GM19351 (cell line): ENCODE data around the gene NEURL1B.
"Not testable (repeated sequence)": the region's sequence is repeated elsewhere in the genome, so short reads cannot be mapped to it uniquely, and the experiment has no call there.

Source experiments
- ATAC-seq: cut with Tn5 transposase; IDR thresholded peaks from one replicate; pipeline ENCODE4 v1.9.1; 2021; ENCODE audit warnings: mild to moderate bottlenecking, moderate library complexity; ENCODE audit not compliant: unreplicated experiment

Gene NEURL1B

DNA sequence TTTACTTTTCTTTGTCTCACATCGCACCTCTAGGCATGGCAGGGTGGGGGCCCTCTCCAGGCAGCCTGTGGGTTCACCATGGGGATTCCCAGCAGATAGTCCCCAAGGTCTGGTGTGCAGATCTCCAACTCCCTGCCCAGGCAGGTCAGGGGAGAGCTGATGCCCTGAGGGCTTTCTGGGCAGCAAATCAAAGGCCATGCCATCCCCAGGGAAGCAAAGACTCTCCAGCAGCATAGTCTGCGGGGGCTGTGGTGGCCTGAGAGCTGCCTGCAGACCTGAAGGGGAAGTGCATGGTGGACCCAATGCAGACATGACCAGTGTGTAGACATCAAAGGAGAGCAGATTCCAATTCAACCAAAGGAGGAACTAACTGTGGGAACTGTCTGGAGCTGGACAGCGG is 7.7 kb downstream of the NEURL1B start:
- no peak for ATAC-seq

DNA sequence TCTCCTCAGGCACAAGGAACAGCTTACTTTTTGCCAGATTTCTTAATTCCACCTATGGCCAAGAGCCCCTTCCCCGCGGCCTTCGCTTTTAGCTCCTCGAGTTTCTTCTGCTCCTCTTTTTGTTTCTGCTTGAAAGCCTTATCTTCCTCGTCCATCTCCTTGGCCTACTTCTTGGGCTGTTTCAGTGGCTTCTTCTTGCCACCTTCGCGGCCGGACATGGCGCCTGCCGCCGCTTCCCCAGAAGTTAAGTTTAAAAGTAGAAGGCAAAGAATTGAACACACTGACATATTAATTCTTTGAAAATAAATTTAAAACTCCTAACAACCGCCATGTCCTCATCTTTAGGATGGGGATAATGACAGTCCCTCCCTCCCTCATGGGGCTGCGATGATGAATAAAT is 15.4 kb downstream of the NEURL1B start:
- not testable (repeated sequence) for ATAC-seq

DNA sequence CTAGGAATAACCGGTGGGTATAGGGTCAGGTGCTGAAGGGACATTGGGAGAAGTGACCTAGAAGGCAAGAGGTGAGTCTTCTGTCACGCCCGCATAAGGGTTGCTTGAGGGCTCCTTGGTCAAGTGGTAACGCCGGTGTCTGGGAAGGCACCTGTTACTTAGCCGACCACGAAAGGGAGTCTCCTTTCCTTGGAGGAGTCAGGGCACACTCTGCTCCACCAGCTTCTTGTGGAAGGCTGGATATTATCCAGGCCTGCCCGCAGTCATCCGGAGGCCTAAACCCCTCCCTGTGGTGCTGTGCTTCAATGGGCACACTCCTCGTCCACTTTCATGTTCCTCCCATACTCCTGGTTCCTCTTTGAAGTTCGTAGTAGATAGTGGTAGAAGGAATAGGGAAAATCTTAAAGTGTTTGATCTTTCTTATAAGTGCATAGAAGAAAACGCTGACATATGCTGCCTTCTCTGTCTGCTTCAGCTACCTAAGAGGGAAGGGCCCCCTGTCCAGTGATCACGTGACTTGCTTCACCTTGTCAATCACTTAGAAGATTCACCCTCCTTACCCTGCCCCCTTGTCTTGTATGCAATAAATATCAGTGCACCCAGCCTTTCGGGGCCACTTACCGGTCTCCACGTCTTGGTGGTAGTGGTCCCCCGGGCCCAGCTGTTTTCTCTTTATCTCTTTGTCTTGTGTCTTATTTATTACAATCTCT is 16.6 kb downstream of the NEURL1B start:
- ATAC-seq, result not testable (repeated sequence)

DNA sequence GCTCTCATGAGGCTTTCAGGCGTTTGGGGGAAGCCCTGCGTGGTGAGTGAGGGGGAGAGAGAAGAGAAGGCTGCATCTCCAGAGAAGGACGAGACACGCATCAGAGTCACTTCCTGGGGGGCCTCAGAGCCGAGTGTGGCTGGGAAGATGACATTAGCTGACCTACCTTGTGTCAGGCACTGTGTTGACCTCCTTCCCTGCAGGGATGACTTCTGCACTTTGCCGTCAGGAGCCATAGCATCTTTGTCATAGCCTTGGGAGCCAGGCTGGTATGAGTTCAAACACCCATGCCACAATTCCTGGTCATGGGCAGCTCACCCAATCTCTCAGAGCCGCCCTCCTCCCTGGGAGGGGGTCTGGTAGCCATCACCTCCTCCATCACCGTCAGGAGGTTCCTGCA is 17.3 kb downstream of the NEURL1B start:
- ATAC-seq, result no peak

DNA sequence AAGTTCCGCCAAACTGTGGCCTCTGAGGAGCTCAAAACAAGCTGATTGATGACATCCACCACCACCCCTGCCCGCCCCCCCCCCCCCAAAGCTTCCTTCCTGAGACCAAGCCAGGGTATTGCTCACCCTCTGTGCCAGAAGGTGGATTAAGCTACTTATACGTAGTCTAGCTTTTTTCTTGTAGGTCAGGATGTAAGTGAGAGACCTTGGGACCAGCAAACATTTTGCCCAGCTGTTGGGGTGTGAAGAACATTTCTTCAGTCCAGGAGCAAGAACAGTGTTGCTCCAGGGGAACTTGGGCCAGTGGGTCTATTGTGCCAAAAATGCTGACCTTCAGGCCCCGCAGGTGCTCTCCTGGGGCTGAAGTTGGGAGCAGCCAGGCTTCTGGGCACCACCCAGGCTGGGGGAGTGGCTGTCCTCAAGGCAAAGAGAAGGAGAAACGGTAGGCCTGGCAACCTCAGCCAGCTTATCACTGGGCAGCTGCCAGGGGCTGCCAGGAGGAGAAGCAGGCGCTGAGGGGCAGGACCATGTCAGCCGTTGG is 18.0 kb downstream of the NEURL1B start:
- ATAC-seq, result no peak

DNA sequence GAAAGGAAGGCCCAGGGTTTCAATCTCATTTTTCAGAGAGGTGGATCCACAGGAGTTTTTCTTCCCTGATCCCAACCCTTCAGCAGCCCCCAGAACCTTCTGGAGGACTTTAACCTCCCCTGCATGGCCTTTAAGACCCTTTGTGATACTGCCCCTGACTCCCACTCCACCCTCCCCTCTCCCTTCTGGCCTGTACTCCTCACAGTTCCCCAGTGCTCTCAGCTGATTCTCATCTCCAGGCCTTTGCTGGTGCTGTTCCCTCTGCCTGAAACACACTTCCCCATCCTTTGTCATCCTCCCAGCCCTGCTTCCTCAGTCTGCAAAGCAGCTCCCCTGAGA is 18.5 kb downstream of the NEURL1B start:
- ATAC-seq, result no peak

DNA sequence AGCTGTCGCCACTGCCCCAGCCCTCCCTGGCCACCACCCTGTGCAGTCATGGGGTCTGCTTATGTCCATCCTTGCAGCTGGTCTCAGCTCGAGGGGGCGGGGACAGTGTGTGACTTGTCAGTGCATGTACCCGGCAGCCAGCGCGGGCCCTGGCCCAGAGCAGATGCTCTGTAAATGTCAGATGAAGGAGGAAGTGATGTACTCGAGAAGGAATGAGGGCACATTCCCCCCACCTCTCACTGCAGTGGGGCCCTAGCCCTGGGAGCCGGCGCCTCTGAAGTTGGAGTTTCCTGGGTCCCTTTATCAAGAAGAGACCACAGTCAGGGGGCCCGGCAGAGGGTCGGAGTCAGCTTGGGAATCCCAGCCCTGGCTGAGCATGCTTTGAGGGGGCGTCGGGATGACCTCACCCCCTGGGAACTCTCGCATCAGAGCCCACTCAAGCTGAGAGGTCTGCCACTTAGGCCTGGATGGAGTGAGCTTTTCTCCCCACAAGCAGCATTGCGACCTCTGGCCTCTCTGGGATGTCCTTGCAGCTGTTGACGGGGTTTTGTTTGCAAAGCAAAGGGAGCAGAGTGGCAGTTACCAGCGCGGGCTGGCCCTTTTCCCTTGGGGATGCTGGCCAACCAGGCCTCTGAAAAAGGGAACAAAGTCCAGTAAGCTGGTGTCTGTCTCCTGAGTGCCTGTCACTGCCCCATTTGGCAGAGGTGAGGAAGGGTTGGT is 19.0 kb downstream of the NEURL1B start:
- no peak for ATAC-seq

DNA sequence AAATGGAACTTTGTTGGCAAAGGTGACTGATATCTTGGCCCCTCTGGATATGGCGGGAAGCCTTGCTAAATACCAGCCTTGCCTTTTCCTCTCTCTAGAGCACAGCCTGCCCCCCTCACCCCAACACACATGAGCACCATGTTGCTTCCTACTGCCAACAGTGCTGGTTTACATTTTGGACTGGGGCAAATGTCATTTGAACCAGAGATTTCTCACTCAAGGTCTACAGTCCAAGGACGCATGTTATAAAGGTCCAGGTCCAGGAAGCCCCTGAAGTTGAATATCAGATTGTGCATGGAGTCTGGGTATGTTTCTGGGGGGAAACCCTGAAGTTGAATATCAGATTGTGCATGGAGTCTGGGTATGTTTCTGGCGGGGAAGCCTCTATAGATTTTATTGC is 19.9 kb downstream of the NEURL1B start:
- ATAC-seq, result no peak

DNA sequence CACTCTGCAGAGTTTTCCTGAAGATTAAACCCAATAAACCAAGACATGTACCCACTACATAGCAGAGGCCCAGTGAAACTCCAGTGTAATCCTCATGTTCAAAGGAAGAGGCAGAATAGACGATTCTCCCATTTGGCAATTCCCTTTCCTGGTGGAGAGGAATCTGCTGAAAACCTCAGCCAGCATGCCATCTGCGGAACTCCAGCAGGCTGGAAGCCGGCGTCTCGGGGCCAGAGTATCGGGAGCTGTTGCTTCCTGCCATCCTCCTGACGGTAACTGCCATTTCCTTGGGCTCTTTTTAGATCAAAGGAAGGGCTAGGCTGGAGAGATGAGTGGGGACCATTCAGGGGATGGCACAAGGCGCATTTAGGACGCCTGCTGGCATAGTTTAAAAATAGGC is 20.5 kb downstream of the NEURL1B start:
- no peak for ATAC-seq

DNA sequence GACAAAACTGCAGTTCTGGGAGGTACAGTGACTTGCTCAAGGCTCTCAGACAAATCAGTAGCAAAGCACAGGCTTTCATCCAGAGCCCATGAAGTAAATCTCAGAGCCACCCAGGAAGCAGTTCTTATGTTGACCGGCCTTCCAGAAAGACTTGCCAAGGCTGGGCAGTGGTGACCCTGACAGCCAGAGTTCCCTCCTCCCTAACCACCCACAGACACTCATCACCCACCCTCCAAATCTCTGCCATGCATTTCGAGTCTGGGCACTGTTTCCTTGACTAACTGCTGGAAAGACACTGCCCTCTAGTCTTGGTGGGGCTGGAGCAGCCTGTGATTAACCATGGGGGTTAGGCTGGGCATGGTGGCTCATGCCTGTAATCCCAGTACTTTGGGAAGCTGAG is 21.5 kb downstream of the NEURL1B start:
- ATAC-seq, result no peak

DNA sequence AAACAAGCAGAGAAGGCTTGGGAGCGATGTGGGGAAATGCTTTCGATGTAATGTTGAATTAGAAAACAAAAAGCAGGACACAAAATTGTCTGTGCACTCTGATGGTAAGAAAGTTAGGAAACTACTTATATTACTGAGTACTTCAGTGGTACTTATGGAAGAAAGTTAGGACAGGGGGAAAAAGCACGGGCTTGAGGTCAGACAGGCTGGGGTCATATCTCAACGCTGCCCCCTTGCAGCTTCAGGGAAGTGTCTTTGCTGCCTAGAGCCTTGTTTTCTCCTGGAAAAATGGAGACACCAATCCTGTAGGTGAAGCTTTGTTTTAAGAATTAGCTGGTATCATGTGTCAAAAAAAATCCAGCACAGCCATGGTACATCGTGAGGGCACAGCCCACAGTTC is 23.0 kb downstream of the NEURL1B start:
- no peak for ATAC-seq

DNA sequence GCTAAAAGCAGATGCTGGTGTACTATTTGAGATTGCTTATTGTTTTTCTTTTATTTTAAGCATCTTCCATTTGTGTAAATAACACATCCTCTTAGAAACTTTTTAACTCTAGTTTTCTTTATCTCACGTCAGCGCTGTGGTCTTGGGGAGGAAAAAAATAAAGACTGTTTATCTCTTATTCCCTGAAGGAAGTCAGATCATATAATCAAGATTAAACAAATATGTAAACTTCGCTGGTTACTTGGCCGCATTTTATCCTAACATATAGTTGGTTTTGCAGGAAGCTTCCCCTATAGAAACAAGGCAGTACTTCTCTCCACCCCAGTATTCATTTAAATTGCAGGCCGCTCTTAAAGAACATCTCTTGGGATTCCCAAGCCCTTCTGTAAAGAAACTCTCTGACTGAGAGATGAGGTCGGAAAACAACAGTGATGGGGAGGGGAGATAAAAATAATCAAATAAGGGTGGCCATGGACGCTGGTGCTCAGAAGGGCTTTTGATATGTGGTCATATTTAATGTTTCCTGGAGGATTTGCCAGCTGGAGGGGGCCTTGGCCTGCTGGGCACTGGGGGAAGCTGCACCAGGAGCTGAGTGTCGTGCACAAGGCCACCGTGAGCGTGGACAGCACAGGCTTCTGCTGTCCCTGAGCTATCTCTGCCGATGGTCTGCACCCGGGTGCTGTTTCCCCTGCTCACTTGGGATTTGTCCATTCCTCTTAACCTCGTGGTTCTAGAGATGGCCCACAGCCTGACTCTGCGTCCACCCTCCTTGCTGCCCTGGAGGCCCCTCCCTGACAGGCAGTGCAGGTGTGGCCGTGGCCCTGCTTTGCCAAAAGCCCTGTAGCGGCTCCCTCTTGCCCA is 23.8 kb downstream of the NEURL1B start:
- ATAC-seq, result no peak

DNA sequence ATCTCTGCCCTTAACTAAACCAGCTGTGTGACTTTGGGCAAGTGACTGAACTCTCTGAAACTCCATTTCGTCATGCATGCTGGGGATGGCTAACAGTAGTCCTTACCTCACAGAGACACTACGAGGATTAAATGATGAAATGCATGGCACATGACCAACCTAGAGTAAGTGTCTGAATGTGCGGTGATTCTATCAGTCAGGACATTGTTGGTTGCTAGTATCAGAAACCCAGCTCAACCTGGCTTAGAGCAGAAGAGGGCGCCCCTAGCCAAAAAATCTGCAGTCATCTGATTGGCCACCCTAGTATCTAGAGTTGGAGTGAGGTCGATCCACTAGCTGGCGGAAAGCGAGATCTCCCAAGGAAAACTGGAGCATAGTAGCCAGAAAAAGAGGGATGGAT is 25.2 kb downstream of the NEURL1B start:
- no peak for ATAC-seq

DNA sequence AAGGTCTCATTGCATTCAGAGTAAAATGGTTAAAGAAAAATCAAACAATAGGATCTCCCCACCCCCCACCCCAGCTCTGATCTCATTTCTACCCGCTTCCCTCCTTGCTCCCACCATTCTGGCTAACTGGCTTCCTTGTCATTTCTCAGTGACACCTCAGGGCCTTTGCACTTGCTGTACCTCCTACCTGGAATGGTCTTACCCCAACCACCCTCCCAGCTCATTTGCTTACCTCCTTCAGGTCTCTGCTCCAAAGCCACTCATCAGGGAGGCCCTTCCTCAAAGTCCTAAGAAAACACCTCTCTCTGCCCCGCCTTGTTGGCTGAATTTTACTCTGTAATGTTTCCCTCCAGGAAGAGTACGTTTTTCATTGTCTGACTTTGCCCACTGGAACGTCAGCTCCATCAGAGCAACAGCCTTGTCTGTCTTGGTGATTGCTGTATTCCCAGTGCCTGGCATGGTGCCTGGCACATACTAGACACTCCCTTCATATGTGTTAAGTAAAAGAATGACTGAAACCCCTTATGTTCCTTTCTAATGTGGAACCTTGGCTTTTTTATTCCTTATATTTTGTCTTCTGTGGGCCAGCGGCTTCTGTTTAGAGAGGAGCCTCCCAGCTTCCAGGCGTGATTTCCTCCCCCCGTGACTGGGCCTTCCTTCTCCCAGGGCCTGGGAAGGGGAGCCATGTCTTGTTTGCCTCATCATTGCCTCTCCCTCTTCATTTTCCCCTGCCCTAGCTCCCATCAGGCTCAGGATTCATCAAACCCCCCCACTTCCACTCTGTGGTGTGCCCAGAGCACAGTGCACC is 26.9 kb downstream of the NEURL1B start:
- ATAC-seq, result no peak

DNA sequence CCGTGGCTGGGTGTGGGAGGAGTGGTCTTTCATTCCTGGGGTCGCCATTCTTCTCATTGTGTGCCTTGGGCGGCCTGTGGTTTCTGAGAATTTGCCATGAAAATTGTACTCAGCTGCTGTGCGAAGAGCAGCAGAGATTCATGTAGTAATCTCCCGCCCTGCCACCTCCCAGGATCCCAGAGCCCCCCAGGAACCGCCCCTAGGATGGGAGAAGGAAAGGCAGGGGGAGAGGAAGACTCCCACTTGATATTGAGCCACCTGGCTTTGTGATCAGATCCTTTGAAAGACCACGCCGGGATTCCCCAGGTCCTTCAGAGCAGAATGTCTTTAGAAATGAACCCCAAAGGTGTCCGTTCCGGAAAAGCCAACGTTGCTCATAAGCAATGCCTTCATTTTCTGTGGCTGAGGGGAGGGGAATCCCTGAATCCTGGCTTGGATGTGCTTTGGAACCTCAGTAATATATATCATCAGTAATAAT is 27.6 kb downstream of the NEURL1B start:
- ATAC-seq, result no peak

DNA sequence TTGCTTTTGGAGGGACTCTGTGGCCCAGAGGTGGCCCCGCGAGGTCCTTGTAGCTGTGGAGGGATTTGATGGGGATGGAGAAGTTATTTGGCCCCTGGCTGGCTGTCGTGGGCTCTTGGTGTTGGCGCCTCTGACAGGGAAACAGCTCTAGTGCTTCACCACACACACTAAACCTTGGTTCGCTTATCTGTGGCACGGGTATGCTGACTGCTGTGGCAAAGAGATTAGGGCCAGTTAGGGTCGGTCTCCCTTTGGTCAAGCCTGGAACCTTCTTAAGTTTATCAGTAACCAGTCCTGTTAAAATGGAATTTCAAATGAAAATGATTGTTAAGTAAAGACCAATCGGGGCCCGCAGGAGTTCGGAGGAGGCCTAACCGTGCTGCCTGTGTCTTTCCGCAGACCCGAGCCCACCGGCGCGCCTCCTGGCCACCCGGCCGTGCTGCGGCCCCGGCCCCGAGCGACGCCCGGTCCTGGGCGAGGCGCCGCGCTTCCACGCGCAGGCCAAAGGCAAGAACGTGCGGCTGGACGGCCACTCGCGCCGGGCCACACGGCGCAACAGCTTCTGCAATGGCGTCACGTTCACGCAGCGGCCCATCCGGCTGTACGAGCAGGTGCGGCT is 28.4 kb downstream of the NEURL1B start:
- ATAC-seq, result no peak

DNA sequence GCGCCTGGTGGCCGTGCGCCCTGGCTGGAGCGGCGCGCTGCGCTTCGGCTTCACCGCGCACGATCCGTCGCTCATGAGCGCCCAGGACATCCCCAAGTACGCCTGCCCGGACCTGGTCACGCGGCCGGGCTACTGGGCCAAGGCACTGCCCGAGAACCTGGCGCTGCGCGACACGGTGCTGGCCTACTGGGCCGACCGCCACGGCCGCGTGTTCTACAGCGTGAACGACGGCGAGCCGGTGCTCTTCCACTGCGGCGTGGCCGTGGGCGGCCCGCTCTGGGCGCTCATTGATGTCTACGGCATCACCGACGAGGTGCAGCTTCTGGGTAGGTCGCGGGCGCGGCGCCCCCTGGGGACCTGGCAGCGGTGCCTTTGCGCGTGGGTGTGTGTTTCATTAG is 28.9 kb downstream of the NEURL1B start:
- no peak for ATAC-seq

DNA sequence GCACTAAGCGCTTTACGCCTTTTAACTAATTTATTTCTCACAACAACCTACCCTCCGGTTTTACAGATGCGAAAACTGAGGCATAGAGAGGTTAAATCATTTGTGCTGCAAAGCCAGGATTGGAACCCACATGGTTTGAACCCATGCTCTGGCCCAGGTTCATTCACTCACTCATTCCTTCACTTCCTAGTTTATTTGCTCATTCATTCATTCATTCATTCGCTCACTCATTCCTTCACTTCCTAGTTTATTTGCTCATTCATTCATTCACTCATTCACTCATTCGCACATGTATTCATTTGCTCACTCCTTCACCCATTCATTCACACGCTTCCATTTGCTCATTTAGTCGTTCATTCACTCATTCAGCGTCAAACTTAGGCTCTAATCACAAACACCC is 29.4 kb downstream of the NEURL1B start:
- ATAC-seq, result no peak

DNA sequence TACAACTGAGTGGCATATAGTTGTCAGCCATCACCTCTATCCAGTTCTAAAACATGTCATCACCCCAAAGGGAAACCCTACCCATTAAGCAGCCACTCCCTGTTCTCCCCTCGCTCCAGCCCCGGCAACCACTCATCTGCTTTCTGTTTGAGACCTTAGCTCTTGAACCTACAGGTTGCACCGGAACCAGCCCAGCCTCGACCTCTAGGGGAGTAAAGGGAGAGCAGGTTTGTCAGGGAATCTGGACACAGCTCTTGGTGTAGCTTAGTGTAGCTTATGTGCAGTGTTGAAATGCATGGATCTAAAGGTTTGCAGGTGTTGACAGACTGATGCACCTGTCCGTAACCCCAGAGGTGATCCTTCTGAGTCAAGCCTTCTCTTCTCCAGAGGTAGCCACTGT is 30.0 kb downstream of the NEURL1B start:
- ATAC-seq, result no peak

DNA sequence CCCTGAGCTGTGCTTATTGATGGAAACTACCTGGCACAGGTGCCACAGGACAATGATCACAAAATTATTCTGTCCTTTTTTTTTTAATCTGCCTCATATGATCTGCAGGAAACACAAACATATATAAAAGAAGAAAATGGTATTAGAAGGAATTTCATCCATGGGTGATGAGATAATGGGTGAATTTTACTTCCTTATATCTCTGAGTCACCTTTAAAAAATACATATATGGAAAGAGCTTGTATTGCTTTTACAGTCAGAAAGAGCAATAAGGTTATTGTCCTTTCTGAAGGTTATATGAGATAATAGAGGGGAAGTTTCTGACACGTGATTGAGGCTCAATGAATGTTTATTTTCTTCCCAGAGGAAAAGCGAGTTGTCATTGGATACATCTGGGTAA is 31.6 kb downstream of the NEURL1B start:
- no peak for ATAC-seq
